C4-2B (cell line): ENCODE data around the gene ING5.
"Not testable (repeated sequence)": the region's sequence is repeated elsewhere in the genome, so short reads cannot be mapped to it uniquely, and the experiment has no call there.

Experiments used
- H3K27ac ChIP-seq: fragments of 450-650 bp; 2 replicates; pipeline ENCODE4 v1.5.1; 2017
- CTCF ChIP-seq: fragments of 450-650 bp; conservative IDR thresholded peaks from 2 replicates; pipeline ENCODE4 v1.5.1; 2017; ENCODE audit warnings: mild to moderate bottlenecking
- ZFX ChIP-seq: fragments of 450-650 bp; IDR thresholded peaks from 2 replicates; pipeline ENCODE4 v1.6.1; 2017

ING5 gene

GRCh38 chr2:241657786-241658254 is 44.0 kb upstream of the ING5 start:
- no peak overlapping the region for H3K27ac ChIP-seq
- TF ChIP-seq CTCF: no peak
- no peak for TF ChIP-seq ZFX

GRCh38 chr2:241658296-241658695 is 43.5 kb upstream of the ING5 start:
- no peak overlapping the region for H3K27ac ChIP-seq
- TF ChIP-seq ZFX: no peak
- no peak for TF ChIP-seq CTCF

GRCh38 chr2:241659150-241659739 is 42.6 kb upstream of the ING5 start:
- no peak overlapping the region for H3K27ac ChIP-seq

GRCh38 chr2:241660593-241661213 is 41.1 kb upstream of the ING5 start:
- TF ChIP-seq ZFX (no peak), CTCF (no peak)

More at GRCh38 chr2:241659150-241659739, 42.6 kb upstream of the ING5 start:
- peak; percentile 82 for TF ChIP-seq CTCF
- no peak for TF ChIP-seq ZFX

GRCh38 chr2:241662731-241663130 is 39.1 kb upstream of the ING5 start:
- H3K27ac ChIP-seq: not testable (repeated sequence)

More at GRCh38 chr2:241660593-241661213, 41.1 kb upstream of the ING5 start:
- H3K27ac ChIP-seq: no peak overlapping the region

- no peak overlapping the region for H3K27ac ChIP-seq
- TF ChIP-seq CTCF: no peak; the same call in 1 of the 2 replicates
- TF ChIP-seq ZFX: no peak
Observed at GRCh38 chr2:241665731-241666440, 36.0 kb upstream of the ING5 start.

GRCh38 chr2:241666627-241667400 is 35.0 kb upstream of the ING5 start:
- no peak for TF ChIP-seq CTCF
- TF ChIP-seq ZFX: no peak
- no peak overlapping the region for H3K27ac ChIP-seq
